Naive thymus-derived CD8-positive, alpha-beta T cell (primary cell): ENCODE results near the gene B3GALT5. TPM values are rescaled to one million over a fixed set of nuclear protein-coding genes. Genes with fewer than 3 reads are reported as not detected.

Experiments used
- ATAC-seq, 2 donors: fragments of 150-1000 bp; cut with Tn5 transposase in 1 of 2; sonication (Bioruptor Pico), chemical (Tn5 transposase) in 1 of 2; 1 replicate in 1 of 2; 2 replicates in 1 of 2; pipeline ENCODE4 v1.10.0; 2021; ENCODE audit warnings: mild to moderate bottlenecking in 2 of 2, moderate library complexity in 2 of 2
- POLR2A ChIA-PET: fragments of 350-600 bp; sonication (Branson Sonifier 250); formaldehyde crosslinking; loops from one replicate; lab custom pipeline; 2021; ENCODE audit warnings: antibody characterized with exemption; lab: Charles Lee
- DNase-seq, 10 donors: peaks; one replicate each; pipeline versions ENCODE4 v3.0.0 to v3.0.0-alpha.2; 2020 to 2022
- H3K27ac Mint-ChIP-seq, 10 donors: one replicate each; pipeline ENCODE4 v1.8.0; 2020 to 2022; ENCODE audit warnings: mild to moderate bottlenecking in 10 of 10, mixed read lengths in 10 of 10, moderate library complexity in 4 of 10, inconsistent platforms in 1 of 10
- H3K27me3 Mint-ChIP-seq, 5 donors: one replicate each; pipeline ENCODE4 v1.8.0; 2021 to 2022; ENCODE audit warnings: mixed read lengths in 5 of 5
- H3K36me3 Mint-ChIP-seq, 3 donors: one replicate each; pipeline ENCODE4 v1.8.0; 2020 to 2022; ENCODE audit warnings: mixed read lengths in 3 of 3, mild to moderate bottlenecking in 2 of 3, inconsistent platforms in 1 of 3
- H3K4me1 Mint-ChIP-seq, 4 donors: one replicate each; pipeline ENCODE4 v1.8.0; 2021 to 2022; ENCODE audit warnings: mixed read lengths in 4 of 4
- H3K4me3 Mint-ChIP-seq, 10 donors: one replicate each; pipeline ENCODE4 v1.8.0; 2020 to 2022; ENCODE audit warnings: mild to moderate bottlenecking in 10 of 10, mixed read lengths in 10 of 10, moderate library complexity in 6 of 10, inconsistent platforms in 1 of 10
- H3K9me3 Mint-ChIP-seq, 9 donors: one replicate each; pipeline ENCODE4 v1.8.0; 2020 to 2022; ENCODE audit warnings: mixed read lengths in 9 of 9, mild to moderate bottlenecking in 3 of 9, inconsistent platforms in 1 of 9, moderate library complexity in 1 of 9
- polyA plus RNA-seq, 3 donors: library from polyadenylated mRNA; unstranded; fragments of 300-500 nt; fragmentation: Illumina TruSeq; gene quantifications; one replicate each; pipeline ENCODE4 v1.2.3, GENCODE V29; 2021
- total RNA-seq, 8 experiments: library from RNA in 2 of 8; stranded (reverse) in 2 of 8; gene quantifications; one replicate each; pipeline ENCODE4 v1.2.3 and lab custom pipeline; 2021 to 2026

The B3GALT5 gene
- total and polyA plus RNA-seq, 5 experiments from 2014 or later = not detected

- peaks cover 29 to 75% (median 40%) of the 10 kb centered on the region in 5 donors for H3K27me3 Mint-ChIP-seq
- H3K36me3 Mint-ChIP-seq = no peaks in the 10 kb centered on the region
- no peak for ATAC-seq
Measured at GRCh38 chr21:39613041-39613934, 548 bp downstream of the B3GALT5 start.

GRCh38 chr21:39616211-39616772, 3.6 kb downstream of the B3GALT5 start:
- POLR2A ChIA-PET = no interaction called here
- Mint-ChIP-seq H3K4me3 (no peak overlapping the region), H3K36me3 (no peaks in the 10 kb centered on the region), H3K27me3 (peaks cover 29 to 60% (median 36%) of the 10 kb centered on the region in 5 donors), H3K9me3 (peaks cover 0 to 10% (median 3%) of the 10 kb centered on the region in 9 donors), H3K4me1 (peaks cover 2 to 9% (median 7%) of the 10 kb centered on the region in 4 donors), H3K27ac (no peak overlapping the region)
- DNase-seq = no peak
- ATAC-seq = no peak

More at GRCh38 chr21:39613041-39613934, 548 bp downstream of the B3GALT5 start:
- peak overlapping the region in 2 of 10 donors; percentile 26 to 48 for H3K4me3 Mint-ChIP-seq
- peaks cover 0 to 3% (median under 1%) of the 10 kb centered on the region in 9 donors for H3K9me3 Mint-ChIP-seq
- H3K27ac Mint-ChIP-seq = peak overlapping the region in 1 of 10 donors; percentile 72
- POLR2A ChIA-PET = no interaction called here
- DNase-seq = no peak
- peaks cover 2 to 9% (median 7%) of the 10 kb centered on the region in 4 donors for H3K4me1 Mint-ChIP-seq

GRCh38 chr21:39620856-39621255, 8.1 kb downstream of the B3GALT5 start:
- ATAC-seq (no peak), DNase-seq (no peak)
- no peak overlapping the region for H3K4me3 Mint-ChIP-seq
- H3K27me3 Mint-ChIP-seq = peaks cover 8 to 40% (median 19%) of the 10 kb centered on the region in 5 donors
- H3K9me3 Mint-ChIP-seq = peaks cover 0 to 31% (median 15%) of the 10 kb centered on the region in 9 donors
- H3K4me1 Mint-ChIP-seq = peaks cover 0 to 3% (median 0%) of the 10 kb centered on the region in 4 donors
- H3K36me3 Mint-ChIP-seq = peaks cover 0 to 18% (median 0%) of the 10 kb centered on the region in 3 donors
- no peak overlapping the region for H3K27ac Mint-ChIP-seq
- POLR2A ChIA-PET = no interaction called here

GRCh38 chr21:39625211-39625895, 12.6 kb downstream of the B3GALT5 start:
- DNase-seq (no peak), ATAC-seq (no peak)
- Mint-ChIP-seq H3K27ac (no peak overlapping the region), H3K4me3 (no peak overlapping the region), H3K9me3 (peaks cover 4 to 30% (median 16%) of the 10 kb centered on the region in 9 donors), H3K27me3 (peaks cover 12 to 53% (median 17%) of the 10 kb centered on the region in 5 donors), H3K36me3 (peaks cover 0 to 21% (median 0%) of the 10 kb centered on the region in 3 donors), H3K4me1 (no peaks in the 10 kb centered on the region)
- POLR2A ChIA-PET = no interaction called here

- Mint-ChIP-seq H3K9me3 (peaks cover 2 to 27% (median 15%) of the 10 kb centered on the region in 9 donors), H3K27ac (no peak overlapping the region), H3K4me3 (no peak overlapping the region), H3K36me3 (peaks cover 0 to 19% (median 0%) of the 10 kb centered on the region in 3 donors), H3K27me3 (peaks cover 20 to 78% (median 24%) of the 10 kb centered on the region in 5 donors), H3K4me1 (no peaks in the 10 kb centered on the region)
- DNase-seq (no peak), ATAC-seq (no peak)
- POLR2A ChIA-PET = no interaction called here
Measured at GRCh38 chr21:39628385-39628784, 15.6 kb downstream of the B3GALT5 start.

- H3K27ac Mint-ChIP-seq = no peak overlapping the region
- no peaks in the 10 kb centered on the region for H3K4me1 Mint-ChIP-seq
- H3K4me3 Mint-ChIP-seq = no peak overlapping the region
- POLR2A ChIA-PET = no interaction called here
- H3K36me3 Mint-ChIP-seq = peaks cover 0 to 9% (median 0%) of the 10 kb centered on the region in 3 donors
- H3K9me3 Mint-ChIP-seq = peaks cover 0 to 12% (median 6%) of the 10 kb centered on the region in 9 donors
- DNase-seq (no peak), ATAC-seq (no peak)
- H3K27me3 Mint-ChIP-seq = peaks cover 15 to 83% (median 22%) of the 10 kb centered on the region in 5 donors
Measured at GRCh38 chr21:39630191-39630591, 17.5 kb downstream of the B3GALT5 start.

- no peak overlapping the region for H3K27ac Mint-ChIP-seq
- H3K9me3 Mint-ChIP-seq = peaks cover 0 to 10% (median 3%) of the 10 kb centered on the region in 9 donors
- ATAC-seq = no peak
- DNase-seq = no peak
- no peaks in the 10 kb centered on the region for H3K4me1 Mint-ChIP-seq
- H3K27me3 Mint-ChIP-seq = peaks cover 15 to 84% (median 23%) of the 10 kb centered on the region in 5 donors
- H3K4me3 Mint-ChIP-seq = no peak overlapping the region
- peaks cover 0 to 4% (median 0%) of the 10 kb centered on the region in 3 donors for H3K36me3 Mint-ChIP-seq
- POLR2A ChIA-PET = no interaction called here
Measured at GRCh38 chr21:39630827-39631226, 18.1 kb downstream of the B3GALT5 start.

- ATAC-seq (no peak), DNase-seq (no peak)
- Mint-ChIP-seq H3K27ac (no peak overlapping the region), H3K36me3 (no peaks in the 10 kb centered on the region), H3K4me3 (no peak overlapping the region), H3K4me1 (no peaks in the 10 kb centered on the region), H3K9me3 (peaks cover 0 to 4% (median 0%) of the 10 kb centered on the region in 9 donors), H3K27me3 (peaks cover 9 to 84% (median 29%) of the 10 kb centered on the region in 5 donors)
- POLR2A ChIA-PET = no interaction called here
Measured at GRCh38 chr21:39631842-39632562, 19.3 kb downstream of the B3GALT5 start.

GRCh38 chr21:39632796-39633442, 20.2 kb downstream of the B3GALT5 start:
- Mint-ChIP-seq H3K27me3 (peaks cover 15 to 84% (median 30%) of the 10 kb centered on the region in 5 donors), H3K27ac (no peak overlapping the region), H3K36me3 (no peaks in the 10 kb centered on the region), H3K4me1 (no peaks in the 10 kb centered on the region), H3K9me3 (peaks cover 0 to 4% (median 0%) of the 10 kb centered on the region in 9 donors), H3K4me3 (no peak overlapping the region)
- ATAC-seq (no peak), DNase-seq (no peak)
- POLR2A ChIA-PET = no interaction called here

- Mint-ChIP-seq H3K27ac (no peak overlapping the region), H3K4me3 (no peak overlapping the region), H3K4me1 (no peaks in the 10 kb centered on the region), H3K9me3 (peaks cover 0 to 4% (median 0%) of the 10 kb centered on the region in 9 donors), H3K27me3 (peaks cover 12 to 84% (median 31%) of the 10 kb centered on the region in 5 donors), H3K36me3 (no peaks in the 10 kb centered on the region)
- POLR2A ChIA-PET = no interaction called here
- DNase-seq (no peak), ATAC-seq (no peak)
Measured at GRCh38 chr21:39633770-39634181, 21.0 kb downstream of the B3GALT5 start.

- POLR2A ChIA-PET = no interaction called here
- DNase-seq (no peak), ATAC-seq (no peak)
- Mint-ChIP-seq H3K36me3 (no peaks in the 10 kb centered on the region), H3K9me3 (peaks cover 0 to 4% (median 0%) of the 10 kb centered on the region in 9 donors), H3K4me3 (no peak overlapping the region), H3K4me1 (no peaks in the 10 kb centered on the region), H3K27ac (no peak overlapping the region), H3K27me3 (peaks cover 12 to 87% (median 35%) of the 10 kb centered on the region in 5 donors)
Measured at GRCh38 chr21:39634507-39634906, 21.8 kb downstream of the B3GALT5 start.
